Jurkat, Clone E6-1 (cell line): ENCODE data around the gene C15orf39. TPM values are rescaled to one million over a fixed set of nuclear protein-coding genes. Genes with fewer than 3 reads are reported as not detected.
"Not testable (repeated sequence)": the region's sequence is repeated elsewhere in the genome, so short reads cannot be mapped to it uniquely, and the experiment has no call there.

Experiments used
- DNase-seq: peaks from one replicate; pipeline ENCODE4 v3.0.0-alpha.2; 2011; ENCODE audit warnings: low read depth, low spot score
- H3K4me3 ChIP-seq: 2 replicates; pipeline ENCODE4 v1.5.1; 2011; ENCODE audit warnings: mild to moderate bottlenecking, low read length, control low read depth, moderate library complexity
- polyA plus RNA-seq: library from polyadenylated mRNA; unstranded; fragments of >200 nt; gene quantifications from one replicate; pipeline ENCODE4 v1.2.1, GENCODE V29; 2012; ENCODE audit warnings: missing spikeins; ENCODE audit not compliant: insufficient read length, insufficient read depth

C15orf39 gene
- 25.1 TPM for polyA plus RNA-seq

DNA sequence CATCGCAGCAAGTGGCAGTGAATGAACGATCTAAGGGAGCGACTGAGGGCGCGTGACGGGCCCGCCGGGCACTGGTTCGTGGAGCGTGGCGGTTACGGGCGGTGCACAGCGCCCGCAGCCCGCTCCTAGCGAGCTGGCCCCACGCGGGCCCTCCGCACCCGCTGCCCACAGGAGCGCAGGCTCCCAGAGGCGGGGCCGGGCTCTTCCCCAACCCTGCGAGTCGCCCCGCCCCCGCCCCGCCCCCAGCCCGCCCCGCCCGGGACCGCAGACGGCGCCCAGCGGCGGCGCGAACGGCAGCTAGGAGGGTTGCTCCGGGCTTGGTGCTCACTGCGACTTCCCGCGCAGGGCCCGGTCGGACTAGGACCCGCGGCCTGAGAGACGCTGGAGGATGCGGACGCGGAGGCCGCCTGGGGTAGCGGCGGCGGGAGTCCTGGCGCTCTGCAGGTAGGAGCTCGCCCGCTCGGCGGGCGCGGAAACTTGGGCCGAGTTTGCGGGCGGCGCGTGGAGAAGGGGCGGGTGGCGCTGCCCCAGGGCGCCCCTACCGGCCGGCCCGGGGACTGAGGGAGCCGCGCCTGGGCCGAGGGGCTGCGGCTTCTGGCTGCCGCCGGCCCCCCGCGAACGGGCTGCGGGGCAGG, at the start of gene C15orf39:
TSS of gene C15orf39 (plus strand) at position 267 of the 635 bp plus-strand sequence. CDS start 4,167 bp downstream, outside the sequence.
- DNase-seq, result peak; percentile 57
- H3K4me3 ChIP-seq, result peak within 1 kb of the TSS; percentile 90

- DNase-seq, result no peak
- H3K4me3 ChIP-seq, result no peak overlapping the region
Measured at GRCh38 chr15:75152382-75153079, 49.2 kb upstream of the C15orf39 start.

GRCh38 chr15:75153087-75153486, 48.6 kb upstream of the C15orf39 start:
- DNase-seq, result peak; percentile 78
- no peak overlapping the region for H3K4me3 ChIP-seq

DNA sequence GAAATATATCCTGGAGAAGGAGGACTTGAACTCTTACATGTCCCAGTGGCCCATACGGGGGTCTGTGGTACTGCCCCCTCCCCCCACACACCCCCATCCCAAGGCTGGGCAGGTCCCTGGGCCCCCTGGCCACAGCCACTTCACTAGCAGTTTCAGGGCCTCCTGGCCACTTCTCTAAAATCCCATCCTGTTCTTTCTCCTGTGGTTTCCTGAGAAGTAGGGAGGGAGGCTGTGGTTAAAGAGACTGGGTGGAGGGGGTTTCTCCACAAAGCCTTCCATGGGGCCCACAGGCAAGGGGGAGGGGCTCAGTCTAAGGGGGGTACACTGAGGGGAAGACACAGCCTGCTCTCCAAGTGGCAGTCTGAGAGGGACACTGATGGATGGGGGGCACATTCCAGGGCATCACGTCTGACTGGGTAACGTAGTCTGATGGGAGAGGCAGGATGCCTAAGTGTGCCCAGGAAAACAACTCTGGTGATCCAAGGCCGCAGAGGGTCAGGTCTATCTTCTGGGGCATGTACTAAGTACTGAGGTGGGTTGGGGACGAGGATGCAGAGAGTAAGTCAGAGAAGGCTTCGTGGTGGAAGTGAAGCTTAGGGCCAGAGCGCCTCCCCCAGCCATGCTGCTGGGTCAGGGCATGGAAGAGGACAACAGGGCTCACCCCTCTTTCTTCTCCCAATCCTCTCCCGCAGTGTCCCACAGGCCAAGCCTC, 48.0 kb upstream of the C15orf39 start:
- H3K4me3 ChIP-seq, result no peak overlapping the region
- peak; percentile 52 for DNase-seq

DNA sequence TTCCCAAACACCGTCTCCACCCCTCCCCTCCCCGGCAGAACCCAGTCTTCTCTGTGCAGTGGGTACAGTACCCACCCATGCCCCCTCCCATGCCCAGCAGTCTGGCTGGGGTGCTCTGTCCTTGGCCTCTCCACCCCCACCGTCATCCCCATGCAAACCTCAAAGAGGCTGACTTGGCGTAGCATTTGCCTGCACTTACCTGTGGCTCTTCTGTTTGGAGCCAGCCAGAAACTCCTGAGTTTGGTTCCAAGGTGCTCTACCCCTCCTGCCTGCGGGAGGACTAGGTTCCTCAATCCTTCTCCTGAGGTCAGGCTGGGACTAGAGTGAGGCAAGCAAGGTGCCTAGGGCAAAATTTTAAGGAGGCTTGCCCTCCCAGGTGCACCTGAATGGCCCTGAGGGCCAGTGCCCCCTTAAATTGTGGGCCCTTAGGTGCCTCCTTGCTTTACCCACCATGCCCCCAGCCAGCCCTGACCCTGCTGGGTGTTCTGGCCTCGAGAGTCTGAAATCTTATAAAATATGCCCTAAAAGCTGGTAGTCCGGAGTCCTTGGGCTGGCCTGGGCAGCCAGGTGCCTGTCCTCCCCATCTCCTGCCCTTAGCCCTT, 47.1 kb upstream of the C15orf39 start:
- no peak overlapping the region for H3K4me3 ChIP-seq
- DNase-seq, result no peak

DNA sequence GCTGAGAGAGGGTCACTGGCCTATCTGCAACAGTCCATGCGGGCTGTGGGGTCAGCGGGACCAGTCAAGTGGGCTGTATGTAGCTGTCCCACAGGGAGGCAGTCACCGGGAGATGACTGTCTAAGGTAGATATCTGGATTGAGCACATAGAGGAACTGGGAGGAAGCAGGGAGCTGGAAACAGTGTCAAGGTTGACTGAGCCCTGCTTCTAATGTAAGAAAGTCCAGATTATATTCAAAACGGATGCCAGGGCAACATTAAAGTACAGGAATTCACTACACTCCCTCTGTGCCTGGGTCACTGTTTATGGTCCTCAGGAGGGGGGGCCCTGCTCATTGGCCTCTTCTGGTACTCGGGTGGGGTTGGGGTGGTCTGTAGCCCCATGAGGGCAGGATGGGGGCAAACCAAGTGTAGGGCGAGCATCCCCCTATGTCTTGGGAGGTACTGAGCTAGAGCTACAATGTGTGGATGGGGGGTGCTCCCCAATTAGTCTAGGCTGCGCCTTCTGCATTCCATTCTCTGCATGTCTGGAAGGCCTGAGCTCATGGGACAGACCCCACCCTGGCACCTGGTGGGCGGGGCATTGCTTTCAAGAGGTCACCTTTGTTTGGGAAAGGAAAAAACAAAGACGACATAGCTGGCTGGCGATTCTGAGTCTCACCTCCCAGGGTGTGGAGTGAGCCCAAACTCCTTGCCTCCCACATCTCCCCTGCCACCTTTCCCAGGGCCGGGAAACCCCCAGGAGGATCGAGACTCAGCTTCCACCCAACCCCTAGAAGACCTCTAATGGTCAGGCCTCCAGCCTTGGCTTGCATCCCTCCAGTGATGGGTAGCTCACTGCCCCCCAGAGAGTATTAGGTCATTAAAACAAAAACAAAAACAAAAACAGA, 45.1 kb upstream of the C15orf39 start:
- H3K4me3 ChIP-seq, result no peak overlapping the region
- DNase-seq, result no peak

DNA sequence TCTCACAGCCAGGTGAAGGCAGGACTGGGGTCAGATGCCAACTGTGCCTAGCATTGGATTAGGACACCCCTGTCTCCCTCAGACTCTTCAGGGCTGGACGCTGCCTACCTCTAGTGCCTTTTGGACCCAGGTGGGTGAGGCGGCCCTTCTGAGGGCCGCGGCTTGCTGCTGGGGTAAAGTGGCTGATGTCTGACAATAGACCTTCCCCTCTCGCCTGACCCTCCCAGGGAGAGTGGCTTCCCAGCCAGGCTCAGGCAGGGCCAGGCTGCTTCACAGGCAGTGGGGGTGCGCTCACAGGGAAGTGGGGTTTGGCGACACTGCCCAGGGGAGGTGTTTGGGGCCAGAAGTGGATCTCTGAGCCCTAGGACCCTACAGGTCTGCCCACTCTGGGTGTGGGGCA, 43.3 kb upstream of the C15orf39 start:
- DNase-seq, result no peak
- H3K4me3 ChIP-seq, result no peak overlapping the region

DNA sequence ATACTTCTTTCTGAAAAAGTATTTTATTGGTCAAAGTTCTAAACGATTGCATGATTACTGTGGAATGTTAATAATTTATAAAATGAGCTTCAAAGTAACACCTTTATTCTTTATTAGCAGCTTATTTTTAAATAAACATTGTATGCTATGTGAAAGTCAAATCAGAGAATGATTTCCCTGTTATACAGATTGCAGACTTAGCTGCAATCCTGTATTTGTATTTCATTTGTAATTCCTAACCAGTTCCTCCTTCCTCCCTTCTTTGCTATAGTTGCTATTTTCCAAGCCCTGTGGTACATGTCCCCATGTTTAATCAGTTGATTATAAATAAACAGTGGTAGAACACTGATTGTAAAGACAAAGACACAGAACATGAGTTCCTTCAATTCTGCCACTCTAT, 42.4 kb upstream of the C15orf39 start:
- no peak overlapping the region for H3K4me3 ChIP-seq
- no peak for DNase-seq

DNA sequence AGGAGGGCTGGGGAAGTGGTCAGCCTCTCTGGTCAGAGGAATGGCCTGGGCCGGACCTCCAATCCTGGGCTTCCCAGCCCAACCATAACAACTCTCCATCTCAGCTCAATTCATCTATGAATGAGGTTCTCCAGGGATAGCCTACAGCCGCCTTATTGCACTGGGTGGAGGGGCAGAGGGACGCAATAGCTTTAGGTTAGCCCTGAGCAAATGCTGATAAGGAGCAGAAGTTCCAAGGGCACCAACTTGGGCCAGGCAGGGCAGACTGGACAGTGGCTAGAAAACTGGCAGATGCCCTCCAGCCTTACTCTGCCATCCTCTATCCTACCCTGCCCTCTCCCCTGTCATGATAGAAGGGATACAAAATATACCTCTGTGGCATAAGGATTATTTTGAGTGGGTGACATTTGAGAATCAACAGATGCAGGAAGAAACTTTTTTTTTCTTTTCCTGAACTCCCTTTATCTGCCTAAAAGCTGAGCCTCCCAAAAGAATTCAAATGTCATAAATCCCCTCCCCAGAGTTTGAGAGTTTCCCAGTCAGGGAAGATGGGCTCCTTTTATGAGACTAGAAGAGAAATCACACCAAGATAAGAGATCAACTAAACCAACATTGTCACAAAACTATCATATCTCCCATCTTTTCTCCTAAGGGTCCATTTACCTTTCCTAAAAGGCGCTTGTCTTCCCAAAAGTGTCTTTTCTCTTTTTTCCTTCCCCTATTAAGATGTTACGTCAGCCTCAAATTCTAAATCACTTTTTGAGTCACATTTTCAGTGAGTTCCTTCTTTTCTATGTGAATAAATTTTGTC, 40.4 kb upstream of the C15orf39 start:
- no peak overlapping the region for H3K4me3 ChIP-seq
- no peak for DNase-seq

GRCh38 chr15:75161917-75162414, 39.7 kb upstream of the C15orf39 start:
- no peak for DNase-seq
- H3K4me3 ChIP-seq, result no peak overlapping the region

GRCh38 chr15:75163150-75163564, 38.5 kb upstream of the C15orf39 start:
- DNase-seq, result no peak
- no peak overlapping the region for H3K4me3 ChIP-seq

GRCh38 chr15:75164625-75165350, 36.9 kb upstream of the C15orf39 start:
- no peak overlapping the region for H3K4me3 ChIP-seq
- DNase-seq, result no peak

- DNase-seq, H3K4me3 ChIP-seq: not testable (repeated sequence)
Measured at GRCh38 chr15:75166489-75167063, 35.1 kb upstream of the C15orf39 start.

GRCh38 chr15:75167588-75168350, 33.9 kb upstream of the C15orf39 start:
- DNase-seq, result no peak
- no peak overlapping the region for H3K4me3 ChIP-seq

DNA sequence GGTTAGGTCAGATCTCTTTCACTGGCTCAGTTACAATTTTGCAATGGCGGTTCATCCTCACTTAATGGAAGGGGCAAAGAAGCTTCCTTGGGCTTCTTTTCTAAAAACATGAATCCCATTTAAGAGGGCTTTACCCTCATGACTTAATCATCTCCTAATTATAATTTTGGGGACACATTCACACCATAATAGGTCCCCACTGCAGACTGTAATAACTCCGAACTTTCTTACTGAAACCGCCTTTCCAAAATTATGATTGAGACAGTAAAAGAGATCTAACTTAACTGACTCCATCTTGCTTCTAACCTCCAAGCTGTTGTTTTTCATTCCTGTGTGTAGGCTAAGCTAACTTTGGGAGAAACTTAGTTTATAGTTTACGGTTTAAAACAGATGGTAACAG, 33.3 kb upstream of the C15orf39 start:
- no peak for DNase-seq
- H3K4me3 ChIP-seq, result no peak overlapping the region

GRCh38 chr15:75170203-75170602, 31.5 kb upstream of the C15orf39 start:
- no peak for DNase-seq
- H3K4me3 ChIP-seq, result no peak overlapping the region
